PC-3 (cell line): ENCODE results near the gene SPNS1. TPM values are rescaled to one million over a fixed set of nuclear protein-coding genes. Genes with fewer than 3 reads are reported as not detected.

Experiments
- ATAC-seq: fragments of 200-7000 bp; cut with Tn5 transposase; 2 replicates; pipeline ENCODE4 v1.9.1; 2020; ENCODE audit warnings: mild to moderate bottlenecking, moderate library complexity
- BruUV-seq: library from RNA; stranded (reverse); fragments of 400-500 nt; replicated peaks from 2 replicates; lab custom pipeline; 2021; lab: Mats Ljungman, UMichigan
- CTCF ChIA-PET: fragments of 300-600 bp; sonication (Branson Sonifier 250); formaldehyde crosslinking; loops from one replicate; lab custom pipeline; 2022; ENCODE audit warnings: antibody characterized with exemption; lab: Charles Lee
- POLR2A ChIA-PET: fragments of 300-600 bp; sonication (Branson Sonifier 250); formaldehyde crosslinking; loops from one replicate; lab custom pipeline; 2022; ENCODE audit warnings: antibody characterized with exemption; ENCODE audit not compliant: unreplicated experiment; lab: Charles Lee
- DNase-seq: peaks from one replicate; pipeline ENCODE4 v3.0.0-alpha.2; 2015
- H2AFZ ChIP-seq: fragments of 300-600 bp; sonication (generic); 2 replicates; pipeline ENCODE4 v1.6.0; 2016; ENCODE audit warnings: antibody characterized with exemption, low read length
- H3F3A ChIP-seq: fragments of 300-600 bp; sonication (generic); one replicate; pipeline ENCODE4 v1.6.0; 2017; ENCODE audit warnings: antibody characterized with exemption, low read length, control low read depth, mild to moderate bottlenecking; ENCODE audit not compliant: unreplicated experiment
- H3K27ac ChIP-seq: fragments of 300-600 bp; sonication (generic); 2 replicates; pipeline ENCODE4 v1.5.1; 2016; ENCODE audit warnings: mild to moderate bottlenecking, low read length
- H3K27me3 ChIP-seq: fragments of 300-600 bp; sonication (generic); 2 replicates; pipeline ENCODE4 v1.6.1; 2016; ENCODE audit warnings: low read length, mixed read lengths
- H3K36me3 ChIP-seq: fragments of 300-600 bp; sonication (generic); 2 replicates; pipeline ENCODE4 v1.6.1; 2016; ENCODE audit warnings: low read depth, mixed run types, low read length, mixed read lengths
- H3K4me1 ChIP-seq: fragments of 300-600 bp; sonication (generic); 2 replicates; pipeline ENCODE4 v1.5.1; 2016; ENCODE audit warnings: low read length; ENCODE audit not compliant: insufficient read depth
- H3K4me2 ChIP-seq: fragments of 300-600 bp; sonication (generic); 2 replicates; pipeline ENCODE4 v1.6.0; 2016; ENCODE audit warnings: low read length
- H3K4me3 ChIP-seq: fragments of 300-600 bp; sonication (generic); 2 replicates; pipeline ENCODE4 v1.5.1; 2016; ENCODE audit warnings: mild to moderate bottlenecking, low read length, mixed read lengths
- H3K79me2 ChIP-seq: fragments of 300-600 bp; sonication (generic); 2 replicates; pipeline ENCODE4 v1.6.1; 2017; ENCODE audit warnings: low read length, mixed read lengths
- H3K9ac ChIP-seq: fragments of 300-600 bp; sonication (generic); 2 replicates; pipeline ENCODE4 v1.6.0; 2016; ENCODE audit warnings: mild to moderate bottlenecking, low read length
- H3K9me2 ChIP-seq: fragments of 300-600 bp; sonication (generic); replicated peaks from 2 replicates; pipeline ENCODE4 v1.6.1; 2016; ENCODE audit warnings: mixed run types, low read length, mixed read lengths
- H3K9me3 ChIP-seq: fragments of 300-600 bp; sonication (generic); 2 replicates; pipeline ENCODE4 v1.6.1; 2016; ENCODE audit warnings: low read length, mixed read lengths
- H4K20me1 ChIP-seq: fragments of 300-600 bp; sonication (generic); 2 replicates; pipeline ENCODE4 v1.6.1; 2016; ENCODE audit warnings: low read length, mixed read lengths
- CTCF ChIP-seq: fragments of 300-600 bp; sonication (generic); conservative IDR thresholded peaks from 2 replicates; pipeline ENCODE4 v1.5.1; 2017; ENCODE audit warnings: antibody characterized with exemption, low read depth, mild to moderate bottlenecking, low read length
- EZH2 ChIP-seq: fragments of 300-600 bp; sonication (generic); IDR thresholded peaks from one replicate; pipeline ENCODE4 v1.6.1; 2017; ENCODE audit warnings: antibody characterized with exemption, mild to moderate bottlenecking, low read length; ENCODE audit not compliant: unreplicated experiment
- EZH2phosphoT487 ChIP-seq: fragments of 300-600 bp; sonication (generic); IDR thresholded peaks from 2 replicates; pipeline ENCODE4 v1.6.1; 2018; ENCODE audit warnings: mild to moderate bottlenecking, antibody characterized with exemption, low read length, borderline replicate concordance
- intact Hi-C: fragments of 100-400 bp; cut with micrococcal nuclease; formaldehyde crosslinking; loops from 2 replicates; pipeline ENCODE4 v1.9.0; 2023
- total RNA-seq: library from RNA; depleted of rRNA; stranded (reverse); fragments of >200 nt; gene quantifications from 2 replicates; pipeline ENCODE4 v1.2.3, GENCODE V29; 2014

The SPNS1 gene
- total RNA-seq, 1 experiment from 2014 or later = 44.8 TPM

GRCh38 chr16:29007730-29008593 lies 33.4 kb downstream of the SPNS1 start:
- Histone ChIP-seq H3K79me2 (no peaks in the 10 kb centered on the region), H3K9me2 (no peaks in the 10 kb centered on the region), H3K36me3 (no peaks in the 10 kb centered on the region), H3K4me1 (no peaks in the 10 kb centered on the region), H3K9me3 (no peaks in the 10 kb centered on the region), H4K20me1 (no peaks in the 10 kb centered on the region), H3K27ac (no peak overlapping the region), H3K9ac (no peak overlapping the region), H3K4me2 (no peak overlapping the region), H2AFZ (no peak overlapping the region), H3K4me3 (no peak overlapping the region), H3F3A (no peaks in the 10 kb centered on the region), H3K27me3 (no peaks in the 10 kb centered on the region)
- TF ChIP-seq CTCF = no peak
- TF ChIP-seq EZH2 = no peak
- CTCF ChIA-PET = no interaction called here
- POLR2A ChIA-PET = no interaction called here
- BruUV-seq = no TSS peak
- peak; percentile 50 for DNase-seq
- intact Hi-C loops = no loop called here
- ATAC-seq = peak; percentile 60; the same call in 1 of the 2 replicates

- no peaks in the 10 kb centered on the region for H3K4me1 ChIP-seq
- H3K36me3 ChIP-seq = no peaks in the 10 kb centered on the region
- H3K79me2 ChIP-seq = no peaks in the 10 kb centered on the region
- no peak overlapping the region for H3K4me2 ChIP-seq
- no peaks in the 10 kb centered on the region for H3K9me2 ChIP-seq
- H3K27me3 ChIP-seq = no peaks in the 10 kb centered on the region
- ATAC-seq (no peak), DNase-seq (no peak)
- no peaks in the 10 kb centered on the region for H3F3A ChIP-seq
- intact Hi-C loops = no loop called here
- ChIA-PET POLR2A (no interaction called here), CTCF (no interaction called here)
- BruUV-seq = no TSS peak
- no peak for TF ChIP-seq EZH2phosphoT487
- TF ChIP-seq CTCF = no peak
- TF ChIP-seq EZH2 = no peak
- no peaks in the 10 kb centered on the region for H4K20me1 ChIP-seq
- H3K9ac ChIP-seq = no peak overlapping the region
- no peak overlapping the region for H3K4me3 ChIP-seq
- H3K9me3 ChIP-seq = no peaks in the 10 kb centered on the region
- no peak overlapping the region for H3K27ac ChIP-seq
- no peak overlapping the region for H2AFZ ChIP-seq
These were observed 34.7 kb downstream of the SPNS1 start for GRCh38 chr16:29009050-29009837.

GRCh38 chr16:29009838-29010166 lies 35.2 kb downstream of the SPNS1 start:
- TF ChIP-seq EZH2phosphoT487 (no peak), CTCF (no peak), EZH2 (no peak)
- intact Hi-C loops = no loop called here
- no peaks in the 10 kb centered on the region for H4K20me1 ChIP-seq
- H3K9ac ChIP-seq = no peak overlapping the region
- H3K27ac ChIP-seq = no peak overlapping the region
- DNase-seq = no peak
- no peak for ATAC-seq
- H3K27me3 ChIP-seq = no peaks in the 10 kb centered on the region
- H3K9me3 ChIP-seq = no peaks in the 10 kb centered on the region
- ChIA-PET CTCF (no interaction called here), POLR2A (no interaction called here)
- no TSS peak for BruUV-seq
- no peak overlapping the region for H3K4me2 ChIP-seq
- H3F3A ChIP-seq = no peaks in the 10 kb centered on the region
- H3K4me3 ChIP-seq = no peak overlapping the region
- no peaks in the 10 kb centered on the region for H3K4me1 ChIP-seq
- H3K79me2 ChIP-seq = no peaks in the 10 kb centered on the region
- H2AFZ ChIP-seq = no peak overlapping the region
- no peaks in the 10 kb centered on the region for H3K36me3 ChIP-seq
- H3K9me2 ChIP-seq = no peaks in the 10 kb centered on the region
